Gastroesophageal sphincter (tissue), 3 donors: Measurements from ENCODE around the gene ADGRD1.

Experiments used
- CTCF ChIP-seq, 4 experiments: fragments of 200-600 bp in 2 of 4; fragments of 450-650 bp in 2 of 4; sonication (generic) in 1 of 4; IDR thresholded peaks; one replicate each; pipeline ENCODE4 v1.5.1; 2017 to 2019; ENCODE audit warnings: antibody characterized with exemption in 4 of 4, mild to moderate bottlenecking in 2 of 4, moderate library complexity in 2 of 4
- POLR2A ChIP-seq, 2 donors: fragments of 450-650 bp; IDR thresholded peaks; one replicate each; pipeline ENCODE4 v1.6.1; 2017; ENCODE audit warnings: antibody characterized with exemption in 2 of 2, mild to moderate bottlenecking in 2 of 2, moderate library complexity in 1 of 2

GRCh38 chr12:131128556-131128955 lies 174.8 kb downstream of the ADGRD1 start:
- TF ChIP-seq CTCF (IDR thresholded peaks at IDR 0.05) (no peak), POLR2A (IDR thresholded peaks at IDR 0.05) (no peak)
